ENCODE results near the gene FKBP11. TPM values are rescaled to one million over a fixed set of nuclear protein-coding genes. Genes with fewer than 3 reads are reported as not detected.

Gene FKBP11
- total RNA-seq, 1 donor from 2014 or later: 12.4 TPM

DNA sequence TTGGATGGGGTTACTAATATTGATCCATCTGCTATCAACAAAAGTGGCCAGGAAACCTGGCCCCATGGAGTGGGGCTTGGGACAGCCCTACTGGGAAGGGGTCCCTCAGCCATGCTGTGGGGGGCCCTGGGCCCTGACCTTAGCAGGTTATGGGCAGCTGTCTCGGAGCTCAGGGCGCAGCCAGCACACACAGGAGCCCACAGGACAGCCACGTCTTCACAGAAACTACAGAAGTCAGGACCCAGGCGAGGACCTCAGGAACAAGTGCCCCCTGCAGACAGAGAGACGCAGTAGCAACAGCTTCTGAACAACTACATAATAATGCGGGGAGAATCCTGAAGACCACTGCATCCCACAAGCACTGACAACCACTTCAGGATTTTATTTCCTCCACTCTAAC lies 11.9 kb upstream of the FKBP11 start:
- H3K4me3 ChIP-seq (ENCODE audit: low read depth, low read length): no peak overlapping the region
- no peaks in the 10 kb centered on the region for H3K27me3 ChIP-seq (ENCODE audit: control insufficient read depth, insufficient read depth, low read length)
- TF ChIP-seq, protein P1, sequence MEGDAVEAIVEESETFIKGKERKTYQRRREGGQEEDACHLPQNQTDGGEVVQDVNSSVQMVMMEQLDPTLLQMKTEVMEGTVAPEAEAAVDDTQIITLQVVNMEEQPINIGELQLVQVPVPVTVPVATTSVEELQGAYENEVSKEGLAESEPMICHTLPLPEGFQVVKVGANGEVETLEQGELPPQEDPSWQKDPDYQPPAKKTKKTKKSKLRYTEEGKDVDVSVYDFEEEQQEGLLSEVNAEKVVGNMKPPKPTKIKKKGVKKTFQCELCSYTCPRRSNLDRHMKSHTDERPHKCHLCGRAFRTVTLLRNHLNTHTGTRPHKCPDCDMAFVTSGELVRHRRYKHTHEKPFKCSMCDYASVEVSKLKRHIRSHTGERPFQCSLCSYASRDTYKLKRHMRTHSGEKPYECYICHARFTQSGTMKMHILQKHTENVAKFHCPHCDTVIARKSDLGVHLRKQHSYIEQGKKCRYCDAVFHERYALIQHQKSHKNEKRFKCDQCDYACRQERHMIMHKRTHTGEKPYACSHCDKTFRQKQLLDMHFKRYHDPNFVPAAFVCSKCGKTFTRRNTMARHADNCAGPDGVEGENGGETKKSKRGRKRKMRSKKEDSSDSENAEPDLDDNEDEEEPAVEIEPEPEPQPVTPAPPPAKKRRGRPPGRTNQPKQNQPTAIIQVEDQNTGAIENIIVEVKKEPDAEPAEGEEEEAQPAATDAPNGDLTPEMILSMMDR (IDR thresholded peaks at IDR 0.05; ENCODE audit: insufficient read depth, low read length, severe bottlenecking): peak; percentile 11
- FAIRE-seq (no peak), DNase-seq (ENCODE audit: low read depth) (no peak)
- H3K36me3 ChIP-seq (ENCODE audit: control insufficient read depth, insufficient read depth, low read length): peaks cover 24% of the 10 kb centered on the region

DNA sequence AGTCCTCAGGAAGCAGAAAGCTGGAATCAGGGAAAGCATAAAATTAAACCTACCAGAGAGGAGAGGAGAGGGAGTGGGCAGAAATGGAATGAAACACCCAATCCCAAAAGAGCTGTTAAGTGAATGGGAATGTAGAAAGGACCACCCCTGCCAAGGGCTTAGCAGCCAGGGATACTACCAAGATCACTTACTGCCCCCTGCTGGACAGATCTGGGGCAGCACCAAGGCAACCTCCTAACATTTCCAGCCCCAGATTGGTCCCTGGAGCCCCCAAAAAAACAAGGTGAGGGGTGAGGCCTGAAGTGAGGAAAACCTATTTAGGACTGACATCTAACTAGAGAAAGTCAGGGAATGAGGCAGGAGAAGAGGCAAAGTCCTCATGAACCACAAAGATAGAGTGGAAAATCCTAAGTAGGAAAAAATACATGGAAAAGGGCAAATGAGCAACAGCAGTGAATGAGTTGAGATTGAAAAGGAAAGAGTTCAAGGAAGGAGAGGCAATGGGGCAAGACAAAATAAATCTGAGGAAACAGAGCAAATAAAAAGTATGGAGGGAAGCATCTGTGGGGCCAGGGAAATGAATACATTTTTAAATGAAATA lies 11.2 kb upstream of the FKBP11 start:
- FAIRE-seq: no peak
- no peak overlapping the region for H3K4me3 ChIP-seq (ENCODE audit: low read depth, low read length)
- H3K36me3 ChIP-seq (ENCODE audit: control insufficient read depth, insufficient read depth, low read length): peaks cover 26% of the 10 kb centered on the region
- DNase-seq (ENCODE audit: low read depth): peak; percentile 48
- no peaks in the 10 kb centered on the region for H3K27me3 ChIP-seq (ENCODE audit: control insufficient read depth, insufficient read depth, low read length)
- TF ChIP-seq, protein P1 (IDR thresholded peaks at IDR 0.05; ENCODE audit: insufficient read depth, low read length, severe bottlenecking): peak; percentile 93

DNA sequence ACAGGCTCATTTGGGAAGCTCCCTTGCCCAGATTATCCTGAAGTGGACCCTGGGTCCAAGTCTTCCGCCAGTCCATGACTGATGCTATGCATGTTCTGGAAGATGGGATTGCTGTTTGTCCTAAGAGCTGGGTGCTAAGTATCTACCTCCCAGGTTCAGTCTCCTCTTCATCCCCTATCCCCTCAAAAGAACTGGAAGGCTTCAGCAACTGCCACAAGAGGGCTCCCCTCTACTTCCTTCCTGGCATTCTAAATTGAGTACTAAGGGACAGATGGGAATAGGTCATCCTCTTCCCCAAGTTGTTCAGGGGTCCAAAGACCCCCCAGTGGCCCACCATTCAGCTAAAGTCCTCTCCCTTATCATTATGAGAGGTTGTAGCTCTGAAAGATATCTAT lies 9.0 kb upstream of the FKBP11 start:
- Histone ChIP-seq H3K4me3 (ENCODE audit: low read depth, low read length) (no peak overlapping the region), H3K36me3 (ENCODE audit: control insufficient read depth, insufficient read depth, low read length) (peaks cover 21% of the 10 kb centered on the region), H3K27me3 (ENCODE audit: control insufficient read depth, insufficient read depth, low read length) (no peaks in the 10 kb centered on the region)
- TF ChIP-seq, protein P1 (IDR thresholded peaks at IDR 0.05; ENCODE audit: insufficient read depth, low read length, severe bottlenecking): peak; percentile 22
- DNase-seq (ENCODE audit: low read depth) (no peak), FAIRE-seq (no peak)

DNA sequence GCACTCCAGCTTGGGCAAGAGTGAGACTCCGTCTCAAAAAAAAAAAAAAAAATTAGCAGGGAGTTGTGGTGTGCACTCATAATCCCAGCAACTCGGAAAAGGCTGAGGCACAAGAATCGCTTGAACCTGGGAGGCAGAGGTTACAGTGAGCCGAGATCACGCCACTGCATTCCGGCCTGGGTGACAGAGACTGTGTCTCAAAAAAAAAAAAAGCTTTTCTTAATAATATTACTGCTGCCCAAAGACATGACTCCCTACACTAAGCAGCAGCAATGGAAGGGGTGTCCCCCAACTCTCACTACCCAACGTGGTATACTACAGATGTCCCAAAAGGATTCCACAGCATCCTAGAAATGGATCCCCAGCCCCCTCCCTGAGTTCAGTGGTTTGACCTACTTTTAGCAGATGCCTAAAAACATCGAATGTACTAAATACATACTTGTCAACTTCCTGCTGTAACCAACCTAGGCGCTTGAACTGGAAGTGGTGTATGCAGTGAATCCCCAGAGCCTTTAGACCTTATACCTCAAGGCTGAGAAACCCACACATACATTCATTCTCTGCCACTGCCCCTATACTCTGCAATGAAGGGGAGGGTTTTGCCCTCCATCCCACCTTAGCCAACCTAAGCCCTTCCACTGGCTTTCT lies 8.5 kb upstream of the FKBP11 start:
- H3K4me3 ChIP-seq (ENCODE audit: low read depth, low read length): no peak overlapping the region
- no peaks in the 10 kb centered on the region for H3K27me3 ChIP-seq (ENCODE audit: control insufficient read depth, insufficient read depth, low read length)
- FAIRE-seq (no peak), DNase-seq (ENCODE audit: low read depth) (no peak)
- peaks cover 20% of the 10 kb centered on the region for H3K36me3 ChIP-seq (ENCODE audit: control insufficient read depth, insufficient read depth, low read length)
- TF ChIP-seq, protein P1 (IDR thresholded peaks at IDR 0.05; ENCODE audit: insufficient read depth, low read length, severe bottlenecking): no peak

DNA sequence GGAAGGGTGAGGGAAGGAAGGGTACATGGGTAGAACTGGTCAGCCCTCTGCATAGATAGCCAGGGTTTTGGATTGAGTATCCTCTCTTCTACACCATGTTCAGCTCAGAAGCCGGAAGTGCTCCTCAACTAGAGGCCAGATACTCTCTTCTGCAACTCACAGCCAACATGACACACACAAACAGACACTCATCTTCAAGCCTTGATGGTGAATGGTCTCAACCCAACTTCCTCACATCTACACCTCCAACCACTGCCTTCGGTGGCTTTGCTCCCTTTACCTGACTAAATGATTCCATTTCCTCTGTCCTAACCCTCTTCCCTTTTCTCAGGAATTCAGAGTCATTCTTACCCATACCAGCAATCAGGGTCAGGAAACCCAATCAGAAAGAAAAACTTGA lies 7.6 kb upstream of the FKBP11 start:
- no peaks in the 10 kb centered on the region for H3K27me3 ChIP-seq (ENCODE audit: control insufficient read depth, insufficient read depth, low read length)
- H3K36me3 ChIP-seq (ENCODE audit: control insufficient read depth, insufficient read depth, low read length): peaks cover 18% of the 10 kb centered on the region
- FAIRE-seq (peak; percentile 7), DNase-seq (ENCODE audit: low read depth) (no peak)
- TF ChIP-seq, protein P1 (IDR thresholded peaks at IDR 0.05; ENCODE audit: insufficient read depth, low read length, severe bottlenecking): no peak
- no peak overlapping the region for H3K4me3 ChIP-seq (ENCODE audit: low read depth, low read length)
